Stomach (tissue), 9 donors: ENCODE results near the gene BIVM. TPM values are rescaled to one million over a fixed set of nuclear protein-coding genes. Genes with fewer than 3 reads are reported as not detected.

Experiments
- DNase-seq, 2 donors: peaks; one replicate each; pipeline versions ENCODE4 v3.0.0 to v3.0.0-alpha.2; 2013 to 2019
- H3K27ac ChIP-seq, 5 donors: fragments of 200-600 bp in 4 of 5; sonication (generic) in 4 of 5; one replicate each; pipeline ENCODE4 v1.5.1; 2013 to 2019; ENCODE audit warnings: mild to moderate bottlenecking in 1 of 5, moderate library complexity in 1 of 5
- H3K27me3 ChIP-seq, 3 donors: fragments of 200-600 bp; sonication (generic); one replicate each; pipeline ENCODE4 v1.5.1; 2017 to 2019; ENCODE audit warnings: mixed run types in 1 of 3
- H3K36me3 ChIP-seq, 4 donors: fragments of 200-600 bp; sonication (generic); 1 replicate in 3 of 4; 2 replicates in 1 of 4; pipeline ENCODE4 v1.5.1; 2016 to 2019
- H3K4me1 ChIP-seq, 4 donors: fragments of 200-600 bp; sonication (generic); one replicate each; pipeline ENCODE4 v1.5.1; 2016 to 2019
- H3K4me3 ChIP-seq, 4 donors: fragments of 200-600 bp; sonication (generic) in 3 of 4; one replicate each; pipeline ENCODE4 v1.5.1; 2016 to 2019; ENCODE audit warnings: mild to moderate bottlenecking in 1 of 4
- H3K9me3 ChIP-seq, 4 donors: fragments of 200-600 bp; sonication (generic); one replicate each; pipeline ENCODE4 v1.5.1; 2016 to 2019
- EP300 ChIP-seq: sonication (generic); formaldehyde crosslinking; IDR thresholded peaks from one replicate; pipeline ENCODE4 v1.6.1; 2017; ENCODE audit warnings: antibody characterized with exemption
- POLR2A ChIP-seq, 4 donors: fragments of 450-650 bp; IDR thresholded peaks; one replicate each; pipeline ENCODE4 v1.6.1; 2016; ENCODE audit warnings: antibody characterized with exemption in 4 of 4, control low read depth in 2 of 4, mild to moderate bottlenecking in 1 of 4, moderate library complexity in 1 of 4
- POLR2AphosphoS5 ChIP-seq, 3 donors: sonication (generic); formaldehyde crosslinking; IDR thresholded peaks; one replicate each; pipeline ENCODE4 v1.6.1; 2016; ENCODE audit warnings: antibody characterized with exemption in 3 of 3
- WGBS, 5 donors: extraction: QIAGEN DNeasy Blood & Tissue Kit in 3 of 5; methylation state at CpG; one replicate each; pipeline versions ENCODE4 v1.1.5 to v1.1.7; 2013 to 2018; 5-methylcytosine and 5-hydroxymethylcytosine counted together
- intact Hi-C: fragments of 100-400 bp; cut with DNase I; formaldehyde crosslinking; loops from one replicate; pipeline ENCODE4 v1.15.1; 2023; ENCODE audit warnings: low total_unique reads
- polyA plus RNA-seq, 3 donors: library from polyadenylated mRNA; stranded (reverse); fragments of 200-250 nt; gene quantifications; one replicate each; pipeline ENCODE4 v1.2.3, GENCODE V29; 2013
- total RNA-seq, 5 donors: library from RNA; depleted of rRNA; stranded (reverse); fragments of >200 nt; gene quantifications; one replicate each; pipeline versions ENCODE4 v1.1.0 to v1.2.3, GENCODE V29; 2014 to 2016
- TF ChIP-seq, protein P1 (sequence below), 7 experiments: fragments of 450-650 bp in 4 of 7; fragments of 200-600 bp in 3 of 7; sonication (generic) in 3 of 7; IDR thresholded peaks; one replicate each; pipeline ENCODE4 v1.5.1; 2016 to 2019; ENCODE audit warnings: antibody characterized with exemption in 7 of 7, control low read depth in 2 of 7, mild to moderate bottlenecking in 1 of 7
- donor health status: healthy with polysubstance abuse.
- donor health status: Bipolar disorder and iron deficiency.
- donor health status: healthy.

BIVM gene
- total and polyA plus RNA-seq, 8 donors = 2.6 to 82.9 (median 14.4) TPM

DNA sequence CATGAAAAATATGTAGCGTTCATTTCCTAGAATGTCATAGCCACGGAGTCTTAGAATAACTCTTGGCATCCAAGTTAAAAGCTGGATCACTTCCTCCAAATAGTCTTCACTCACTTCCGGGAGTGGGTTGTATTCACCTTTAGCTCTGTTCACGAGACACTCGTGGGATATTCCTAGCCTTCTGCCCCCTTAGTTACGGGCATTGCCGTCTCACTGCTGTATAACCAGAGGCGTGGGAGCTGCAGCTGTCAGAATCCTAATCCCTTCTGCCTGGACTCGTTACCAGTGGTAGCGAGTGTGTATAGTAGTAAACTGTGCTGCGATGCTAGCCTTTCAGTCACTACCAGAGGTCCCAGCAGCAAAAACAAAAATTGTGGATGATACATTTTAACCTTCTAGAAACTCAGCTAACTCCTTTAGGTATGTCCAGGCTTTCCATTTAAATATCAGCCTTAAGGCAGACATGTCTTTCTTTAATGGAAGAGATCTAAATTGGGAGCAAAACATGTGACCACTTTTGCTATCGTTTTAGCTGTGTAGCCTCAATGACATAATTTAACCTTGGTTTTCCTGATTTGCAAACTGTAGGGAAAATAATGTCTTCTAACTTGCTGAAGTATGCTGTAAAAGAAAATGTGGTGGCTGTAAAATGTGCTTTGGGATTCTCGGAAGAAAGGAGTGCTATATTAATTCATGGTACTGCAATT is 81.0 kb downstream of the BIVM start:
- Histone ChIP-seq H3K36me3 (peaks cover 13 to 48% (median 29%) of the 10 kb centered on the region in 4 donors), H3K27me3 (no peaks in the 10 kb centered on the region), H3K27ac (no peak overlapping the region), H3K4me3 (no peak overlapping the region), H3K9me3 (no peaks in the 10 kb centered on the region), H3K4me1 (no peaks in the 10 kb centered on the region)
- TF ChIP-seq POLR2A (IDR thresholded peaks at IDR 0.05) (no peak), EP300 (no peak), POLR2AphosphoS5 (IDR thresholded peaks at IDR 0.05) (no peak)
- TF ChIP-seq, protein P1, sequence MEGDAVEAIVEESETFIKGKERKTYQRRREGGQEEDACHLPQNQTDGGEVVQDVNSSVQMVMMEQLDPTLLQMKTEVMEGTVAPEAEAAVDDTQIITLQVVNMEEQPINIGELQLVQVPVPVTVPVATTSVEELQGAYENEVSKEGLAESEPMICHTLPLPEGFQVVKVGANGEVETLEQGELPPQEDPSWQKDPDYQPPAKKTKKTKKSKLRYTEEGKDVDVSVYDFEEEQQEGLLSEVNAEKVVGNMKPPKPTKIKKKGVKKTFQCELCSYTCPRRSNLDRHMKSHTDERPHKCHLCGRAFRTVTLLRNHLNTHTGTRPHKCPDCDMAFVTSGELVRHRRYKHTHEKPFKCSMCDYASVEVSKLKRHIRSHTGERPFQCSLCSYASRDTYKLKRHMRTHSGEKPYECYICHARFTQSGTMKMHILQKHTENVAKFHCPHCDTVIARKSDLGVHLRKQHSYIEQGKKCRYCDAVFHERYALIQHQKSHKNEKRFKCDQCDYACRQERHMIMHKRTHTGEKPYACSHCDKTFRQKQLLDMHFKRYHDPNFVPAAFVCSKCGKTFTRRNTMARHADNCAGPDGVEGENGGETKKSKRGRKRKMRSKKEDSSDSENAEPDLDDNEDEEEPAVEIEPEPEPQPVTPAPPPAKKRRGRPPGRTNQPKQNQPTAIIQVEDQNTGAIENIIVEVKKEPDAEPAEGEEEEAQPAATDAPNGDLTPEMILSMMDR (IDR thresholded peaks at IDR 0.05) = no peak
- intact Hi-C loops = no loop called here
- no peak for DNase-seq
- WGBS, 5 donors = 83 to 91% (median 84%) methylated on average over 13 of the region's 13 CpGs

DNA sequence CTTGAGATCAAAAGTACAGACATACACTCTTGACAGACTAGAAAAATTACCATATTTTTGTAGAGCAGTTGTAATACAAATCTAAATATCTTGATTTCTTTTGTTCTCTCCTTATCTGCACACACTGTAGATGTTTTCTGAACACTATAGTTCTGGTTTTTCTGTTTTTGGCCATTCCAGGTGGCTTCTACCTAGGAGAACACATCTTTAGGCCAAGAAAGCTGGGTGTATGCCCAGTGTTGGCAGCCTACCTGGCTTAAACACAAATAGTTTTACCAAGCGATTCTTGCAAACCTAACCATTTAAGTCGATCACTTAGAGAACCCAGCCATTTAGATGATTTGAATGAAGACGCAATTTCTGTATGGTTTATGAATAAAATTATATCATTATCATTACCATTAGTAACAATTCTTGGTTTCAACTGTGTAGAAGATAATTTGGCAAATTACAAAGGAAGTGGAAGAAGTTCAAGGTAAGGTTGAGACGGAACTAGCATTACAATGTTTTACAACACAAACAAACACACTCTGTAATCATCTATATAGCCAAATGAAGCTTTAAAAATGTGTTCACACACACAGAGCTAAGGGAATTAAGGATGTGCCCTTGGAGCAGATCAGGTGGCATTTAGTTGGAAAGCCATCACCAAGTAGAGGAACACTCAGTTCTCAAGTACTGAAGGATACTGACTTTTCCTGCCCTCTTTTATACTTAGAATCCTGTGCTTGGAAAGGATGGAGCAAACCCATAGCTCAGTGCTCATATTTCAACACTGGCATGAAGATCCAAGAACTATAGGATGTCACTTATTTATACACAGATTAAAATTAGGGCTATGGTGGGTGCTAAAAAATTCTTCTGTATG is 83.1 kb downstream of the BIVM start:
- DNase-seq = no peak
- intact Hi-C loops = no loop called here
- Histone ChIP-seq H3K4me1 (no peaks in the 10 kb centered on the region), H3K36me3 (peaks cover 0 to 27% (median 8%) of the 10 kb centered on the region in 4 donors), H3K9me3 (no peaks in the 10 kb centered on the region), H3K4me3 (no peak overlapping the region), H3K27me3 (no peaks in the 10 kb centered on the region), H3K27ac (no peak overlapping the region)
- TF ChIP-seq POLR2AphosphoS5 (IDR thresholded peaks at IDR 0.05) = no peak
- WGBS, 5 donors = 81 to 86% (median 83%) methylated on average over 4 of the region's 4 CpGs

Other genes with a start within 250 kb of the BIVM start
- gene TPP2, start 202.1 kb upstream of the BIVM start, total RNA-seq = 100 to 1,000 TPM in 1 of 5 donors, 10 to 100 TPM in 4; 10.5 to 103 (median 45.1) TPM
- 10 to 100 TPM; 10.1 to 15.8 (median 11.3) TPM for gene TPP2, start 202.1 kb upstream of the BIVM start, polyA plus RNA-seq
- gene METTL21C, start 104.1 kb upstream of the BIVM start, total RNA-seq = not detected
- gene METTL21C, start 104.1 kb upstream of the BIVM start, polyA plus RNA-seq = not detected
- 10 to 100 TPM in 3 of 5 donors, 1 to 10 TPM in 1, not detected in 1; 8.9 to 50.7 (median 11.9) TPM for gene TEX30, start 25.3 kb upstream of the BIVM start, total RNA-seq
- 10 to 100 TPM in 2 of 3 donors, 1 to 10 TPM in 1; 8.6 to 12.2 (median 10.4) TPM for gene TEX30, start 25.3 kb upstream of the BIVM start, polyA plus RNA-seq
- gene POGLUT2, start 143 bp upstream of the BIVM start, total RNA-seq = 10 to 100 TPM in 2 of 5 donors, 1 to 10 TPM in 1, under 1 TPM in 1, not detected in 1; 0.58 to 48.2 (median 7.6) TPM
- 1 to 10 TPM; 1.6 to 2.2 (median 1.7) TPM for gene POGLUT2, start 143 bp upstream of the BIVM start, polyA plus RNA-seq
- gene ERCC5, start 46.9 kb downstream of the BIVM start, total RNA-seq = 100 to 1,000 TPM in 3 of 5 donors, 10 to 100 TPM in 2; 42.9 to 348 (median 105) TPM
- gene ERCC5, start 46.9 kb downstream of the BIVM start, polyA plus RNA-seq = 10 to 100 TPM; 36.7 to 61.2 (median 51.5) TPM